IMR-90 (cell line): Measurements from ENCODE around the gene PLAC9. TPM values are rescaled to one million over a fixed set of nuclear protein-coding genes. Genes with fewer than 3 reads are reported as not detected.

Source experiments
- ATAC-seq: fragments of 200-7000 bp; cut with Tn5 transposase; 2 replicates; pipeline ENCODE4 v1.9.1; 2020; ENCODE audit warnings: low read depth, mild to moderate bottlenecking, moderate library complexity
- BruUV-seq: library from RNA; stranded (reverse); fragments of 400-500 nt; replicated peaks from 2 replicates; lab custom pipeline; 2021; lab: Mats Ljungman, UMichigan
- CTCF ChIA-PET: fragments of 300-600 bp; formaldehyde crosslinking; extraction: SDS; loops from one replicate; lab custom pipeline; 2021; ENCODE audit warnings: antibody characterized with exemption; lab: Yijun Ruan, JAX
- POLR2A ChIA-PET: fragments of 300-600 bp; sonication (Branson Sonifier 250); formaldehyde crosslinking; loops from one replicate; lab custom pipeline; 2022; ENCODE audit warnings: antibody characterized with exemption; ENCODE audit not compliant: unreplicated experiment; lab: Charles Lee
- DNase-seq: peaks from one replicate; pipeline ENCODE4 v3.0.0; 2013
- H2AFZ ChIP-seq: replicated peaks from 2 replicates; pipeline ENCODE3; 2013; ENCODE audit warnings: low read length, mild to moderate bottlenecking; ENCODE audit not compliant: poor library complexity
- H2AK5ac ChIP-seq: 2 replicates; pipeline ENCODE4 v1.6.1; 2013; ENCODE audit warnings: low read depth, low read length, inconsistent platforms
- H2AK9ac ChIP-seq: replicated peaks from 2 replicates; pipeline ENCODE3; 2013; ENCODE audit warnings: mild to moderate bottlenecking, low read depth, low read length, moderate library complexity; ENCODE audit not compliant: poor library complexity
- H2BK120ac ChIP-seq: 2 replicates; pipeline ENCODE4 v1.6.1; 2013; ENCODE audit warnings: low read depth, low read length, inconsistent platforms
- H2BK15ac ChIP-seq: 3 replicates; pipeline ENCODE4 v1.6.1; 2013; ENCODE audit warnings: low read depth, low read length, inconsistent platforms
- H2BK20ac ChIP-seq: 2 replicates; pipeline ENCODE4 v1.6.1; 2013; ENCODE audit warnings: low read depth, mild to moderate bottlenecking, inconsistent platforms, low read length, moderate library complexity
- H2BK5ac ChIP-seq: 2 replicates; pipeline ENCODE4 v1.6.1; 2013; ENCODE audit warnings: mild to moderate bottlenecking, low read depth, low read length, inconsistent platforms; ENCODE audit not compliant: poor library complexity, severe bottlenecking
- H3K14ac ChIP-seq: replicated peaks from 2 replicates; pipeline ENCODE4 v1.6.1; 2013; ENCODE audit warnings: low read depth, low read length, inconsistent platforms
- H3K18ac ChIP-seq: 2 replicates; pipeline ENCODE4 v1.6.1; 2013; ENCODE audit warnings: low read depth, low read length, control low read depth
- H3K23ac ChIP-seq: 2 replicates; pipeline ENCODE4 v1.6.1; 2013; ENCODE audit warnings: low read depth, low read length, inconsistent platforms
- H3K27ac ChIP-seq: 2 replicates; pipeline ENCODE4 v1.5.1; 2013; ENCODE audit warnings: mild to moderate bottlenecking, control low read depth, low read length; ENCODE audit not compliant: insufficient read depth
- H3K27me3 ChIP-seq: 2 replicates; pipeline ENCODE4 v1.6.1; 2013; ENCODE audit warnings: low read length; ENCODE audit not compliant: control insufficient read depth, insufficient read depth
- H3K36me3 ChIP-seq: 2 replicates; pipeline ENCODE4 v1.6.1; 2013; ENCODE audit warnings: low read length, mixed read lengths; ENCODE audit not compliant: control insufficient read depth, insufficient read depth
- H3K4ac ChIP-seq: 2 replicates; pipeline ENCODE4 v1.6.1; 2013; ENCODE audit warnings: low read depth, low read length, inconsistent platforms
- H3K4me1 ChIP-seq: 2 replicates; pipeline ENCODE4 v1.6.1; 2013; ENCODE audit warnings: low read length, mixed read lengths; ENCODE audit not compliant: control insufficient read depth, insufficient read depth
- H3K4me2 ChIP-seq: 2 replicates; pipeline ENCODE4 v1.6.1; 2013; ENCODE audit warnings: low read depth, mild to moderate bottlenecking, control low read depth, low read length, moderate library complexity
- H3K4me3 ChIP-seq: 2 replicates; pipeline ENCODE4 v1.5.1; 2013; ENCODE audit warnings: low read depth, mild to moderate bottlenecking, control low read depth, low read length, moderate library complexity; ENCODE audit not compliant: insufficient read depth
- H3K56ac ChIP-seq: 2 replicates; pipeline ENCODE4 v1.6.1; 2013; ENCODE audit warnings: low read length, inconsistent platforms; ENCODE audit not compliant: insufficient read depth; ENCODE audit errors: extremely low read depth
- H3K79me1 ChIP-seq, 2 experiments: 2 replicates each; pipeline ENCODE4 v1.6.1; 2013; ENCODE audit warnings: low read length in 2 of 2, inconsistent platforms in 1 of 2, low read depth in 1 of 2
- H3K9ac ChIP-seq: 2 replicates; pipeline ENCODE4 v1.6.1; 2013; ENCODE audit warnings: low read depth, low read length, control low read depth
- H3K9me1 ChIP-seq: 2 replicates; pipeline ENCODE4 v1.6.1; 2013; ENCODE audit warnings: low read length, inconsistent platforms; ENCODE audit not compliant: insufficient read depth
- H3K9me3 ChIP-seq: 2 replicates; pipeline ENCODE4 v1.6.1; 2013; ENCODE audit warnings: low read length; ENCODE audit not compliant: control insufficient read depth, insufficient read depth
- H4K20me1 ChIP-seq: 2 replicates; pipeline ENCODE4 v1.6.1; 2013; ENCODE audit warnings: low read length, inconsistent platforms; ENCODE audit not compliant: insufficient read depth
- H4K5ac ChIP-seq: 2 replicates; pipeline ENCODE4 v1.6.1; 2013; ENCODE audit warnings: mild to moderate bottlenecking, low read depth, low read length, control low read depth
- H4K8ac ChIP-seq, 2 experiments: 2 replicates each; pipeline ENCODE4 v1.6.1; 2013; ENCODE audit warnings: low read depth in 2 of 2, low read length in 2 of 2, control low read depth in 1 of 2, inconsistent platforms in 1 of 2
- H4K91ac ChIP-seq: 2 replicates; pipeline ENCODE4 v1.6.1; 2013; ENCODE audit warnings: low read depth, low read length, inconsistent platforms; ENCODE audit not compliant: insufficient read depth
- BHLHE40 ChIP-seq: fragments of 150-350 bp; IDR thresholded peaks from 2 replicates; pipeline ENCODE4 v1.6.1; 2016; ENCODE audit warnings: mild to moderate bottlenecking, low read depth, low read length
- CEBPB ChIP-seq: IDR thresholded peaks from 2 replicates; pipeline ENCODE4 v1.6.1; 2012; ENCODE audit warnings: low read depth, low read length, improper control_type of control experiment
- CHD1 ChIP-seq: IDR thresholded peaks from 2 replicates; pipeline ENCODE4 v1.6.1; 2012; ENCODE audit warnings: low read depth, low read length, improper control_type of control experiment
- CTCF ChIP-seq: conservative IDR thresholded peaks from 2 replicates; pipeline ENCODE4 v1.5.1; 2012; ENCODE audit warnings: mild to moderate bottlenecking, low read depth, low read length, improper control_type of control experiment
- ELK1 ChIP-seq: fragments of 150-350 bp; IDR thresholded peaks from 2 replicates; pipeline ENCODE4 v1.6.1; 2016; ENCODE audit warnings: low read depth, mild to moderate bottlenecking, low read length, moderate library complexity, borderline replicate concordance
- FOS ChIP-seq: fragments of 150-350 bp; IDR thresholded peaks from 2 replicates; pipeline ENCODE4 v1.6.1; 2016; ENCODE audit warnings: low read depth, low read length
- MAZ ChIP-seq: IDR thresholded peaks from 2 replicates; pipeline ENCODE4 v1.6.1; 2012; ENCODE audit warnings: low read depth, mild to moderate bottlenecking, low read length, improper control_type of control experiment, moderate library complexity, borderline replicate concordance
- MXI1 ChIP-seq: IDR thresholded peaks from 2 replicates; pipeline ENCODE4 v1.6.1; 2012; ENCODE audit warnings: low read depth, mild to moderate bottlenecking, low read length, moderate library complexity, borderline replicate concordance
- NFE2L2 ChIP-seq: fragments of 150-350 bp; IDR thresholded peaks from 2 replicates; pipeline ENCODE4 v1.6.1; 2016; ENCODE audit warnings: low read depth, mild to moderate bottlenecking, low read length
- POLR2A ChIP-seq: IDR thresholded peaks from 2 replicates; pipeline ENCODE4 v1.6.1; 2012; ENCODE audit warnings: mild to moderate bottlenecking, low read depth, low read length
- RAD21 ChIP-seq: IDR thresholded peaks from 2 replicates; pipeline ENCODE4 v1.6.1; 2012; ENCODE audit warnings: low read length, improper control_type of control experiment
- RFX5 ChIP-seq: IDR thresholded peaks from 2 replicates; pipeline ENCODE4 v1.8.0; 2012; ENCODE audit warnings: low read depth, mild to moderate bottlenecking, low read length, moderate library complexity
- SMC3 ChIP-seq: fragments of 150-350 bp; IDR thresholded peaks from 2 replicates; pipeline ENCODE4 v1.6.1; 2016; ENCODE audit warnings: low read depth, mild to moderate bottlenecking, antibody characterized with exemption, low read length, moderate library complexity
- USF2 ChIP-seq: fragments of 150-350 bp; IDR thresholded peaks from 2 replicates; pipeline ENCODE4 v1.6.1; 2017; ENCODE audit warnings: mild to moderate bottlenecking, antibody characterized with exemption, low read length, low read depth
- WGBS, 2 experiments: methylation state at CpG; one replicate each; pipeline versions ENCODE4 v1.1.5 to v1.1.7; 2013; ENCODE audit warnings: missing lambda C conversion rate in 2 of 2; ENCODE audit not compliant: insufficient read length in 1 of 2; ENCODE audit errors: extremely low coverage in 2 of 2; 5-methylcytosine and 5-hydroxymethylcytosine counted together
- dilution Hi-C: fragments of 300-500 bp; cut with HindIII; formaldehyde crosslinking; loops from one replicate; pipeline ENCODE4 v1.14.3; 2018; ENCODE audit warnings: low sequenced_read_pairs; ENCODE audit not compliant: unreplicated experiment
- in situ Hi-C: fragments of 300-500 bp; cut with MboI; formaldehyde crosslinking; loops from 3 replicates; pipeline ENCODE4 v1.14.3; 2019; ENCODE audit warnings: low sequenced_read_pairs, inconsistent platforms, mixed read lengths
- intact Hi-C: fragments of 100-400 bp; cut with micrococcal nuclease; formaldehyde crosslinking; loops from 2 replicates; pipeline ENCODE4 v1.10.0; 2022
- polyA plus RNA-seq, 3 experiments: library from polyadenylated mRNA; depleted of rRNA; stranded (reverse); fragments of >200 nt; gene quantifications; 2 replicates each; pipeline ENCODE4 v1.2.3, GENCODE V29; 2012; ENCODE audit warnings: low replicate concordance in 1 of 3
- total RNA-seq: library from RNA; depleted of rRNA; stranded (reverse); fragments of >200 nt; gene quantifications from 2 replicates; pipeline ENCODE4 v1.2.3, GENCODE V29; 2012

Gene PLAC9
- total and polyA plus RNA-seq, 2 of the 4 experiments (the other 2 are of a cell fraction), result 1.6 to 12.2 TPM

- no peaks in the 10 kb centered on the region for H3K9me1 ChIP-seq
- CTCF ChIA-PET, result no interaction called here
- no peak overlapping the region for H3K23ac ChIP-seq
- no peak overlapping the region for H3K27ac ChIP-seq
- no peak overlapping the region for H2BK20ac ChIP-seq
- POLR2A ChIA-PET, result no interaction called here
- no peaks in the 10 kb centered on the region for H3K27me3 ChIP-seq
- H4K91ac ChIP-seq, result no peak overlapping the region
- no peak overlapping the region for H3K18ac ChIP-seq
- intact Hi-C loops (no loop called here), in situ Hi-C loops (no loop called here), dilution Hi-C loops (no loop called here)
- no peak overlapping the region for H2BK120ac ChIP-seq
- H4K8ac ChIP-seq, result no peak overlapping the region
- H2BK15ac ChIP-seq, result no peak overlapping the region
- no peaks in the 10 kb centered on the region for H3K4me1 ChIP-seq
- DNase-seq (no peak), ATAC-seq (no peak)
- no peak overlapping the region for H3K14ac ChIP-seq
- no peak overlapping the region for H2BK5ac ChIP-seq
- H3K36me3 ChIP-seq, result no peaks in the 10 kb centered on the region
- H4K5ac ChIP-seq, result no peak overlapping the region
- no peak overlapping the region for H2AK5ac ChIP-seq
- peaks cover 16% of the 10 kb centered on the region for H3K9me3 ChIP-seq
- no TSS peak for BruUV-seq
- no peak overlapping the region for H3K9ac ChIP-seq
- TF ChIP-seq MXI1, result no peak
- no peak for TF ChIP-seq BHLHE40
- no peak for TF ChIP-seq FOS
- no peak for TF ChIP-seq CHD1
- no peak for TF ChIP-seq ELK1
- TF ChIP-seq USF2, result no peak
- no peak for TF ChIP-seq MAZ
- no peak for TF ChIP-seq NFE2L2
- TF ChIP-seq CEBPB, result no peak
- no peak for TF ChIP-seq RAD21
- no peak for TF ChIP-seq RFX5
- no peak for TF ChIP-seq CTCF
- TF ChIP-seq POLR2A, result no peak
- no peak for TF ChIP-seq SMC3
- WGBS, 2 experiments, result 57% methylated on average over 1 of the region's 1 CpG; no CpG with 5 or more reads in 1 of the 2 experiments
- no peak overlapping the region for H3K56ac ChIP-seq
- H3K79me1 ChIP-seq, result no peaks in the 10 kb centered on the region
- no peak overlapping the region for H2AK9ac ChIP-seq
- H3K4me2 ChIP-seq, result no peak overlapping the region
- H4K20me1 ChIP-seq, result no peaks in the 10 kb centered on the region
- no peak overlapping the region for H3K4me3 ChIP-seq
- H3K4ac ChIP-seq, result no peak overlapping the region
- no peak overlapping the region for H2AFZ ChIP-seq
Measured at GRCh38 chr10:80110986-80111385, 21.5 kb upstream of the PLAC9 start.
